GM12878 (cell line): ENCODE results near the gene RBM15. TPM values are rescaled to one million over a fixed set of nuclear protein-coding genes. Genes with fewer than 3 reads are reported as not detected.

Experiments used
- ATAC-seq: fragments of 200-7000 bp; cut with Tn5 transposase; 3 replicates; pipeline ENCODE4 v1.9.1; 2020; ENCODE audit warnings: mild to moderate bottlenecking, moderate library complexity
- BruUV-seq: library from RNA; stranded (reverse); fragments of 400-500 nt; replicated peaks from 2 replicates; lab custom pipeline; 2021; lab: Mats Ljungman, UMichigan
- CTCF ChIA-PET: fragments of 300-600 bp; sonication (Branson Sonifier 250); formaldehyde crosslinking; extraction: SDS; loops from one replicate; lab custom pipeline; 2021; ENCODE audit warnings: inconsistent platforms; lab: Yijun Ruan, JAX
- POLR2A ChIA-PET: fragments of 350-600 bp; formaldehyde crosslinking; extraction: SDS; loops from one replicate; lab custom pipeline; 2021; ENCODE audit warnings: inconsistent platforms; lab: Charles Lee
- RAD21 ChIA-PET: fragments of 300-600 bp; sonication (Branson Sonifier 250); formaldehyde crosslinking; loops from one replicate; lab custom pipeline; 2023; ENCODE audit warnings: antibody characterized with exemption; ENCODE audit not compliant: unreplicated experiment; lab: Charles Lee
- SMC1A ChIA-PET: fragments of 300-600 bp; sonication (Branson Sonifier 250); formaldehyde crosslinking; loops from one replicate; lab custom pipeline; 2023; ENCODE audit not compliant: unreplicated experiment, uncharacterized antibody; lab: Charles Lee
- DNase-seq: peaks from one replicate; pipeline ENCODE4 v3.0.0-alpha.2; 2011; ENCODE audit warnings: low read depth, low spot score
- FAIRE-seq: peaks from 3 replicates; lab custom pipeline; 2011; peaks lifted over from hg19 to GRCh38; lab: Jason Lieb, UNC
- H2AFZ ChIP-seq: 2 replicates; pipeline ENCODE4 v1.6.0; 2011; ENCODE audit warnings: low read depth, low read length, control low read depth; ENCODE audit not compliant: control insufficient read depth
- H3K27ac ChIP-seq: 2 replicates; pipeline ENCODE4 v1.5.1; 2011; ENCODE audit warnings: control low read depth; ENCODE audit not compliant: control insufficient read depth, insufficient read depth
- H3K27me3 ChIP-seq, 2 experiments: replicated peaks in 1 of 2; 2 replicates each; pipeline versions ENCODE4 v1.6.0 to v1.6.1; 2011; ENCODE audit warnings: low read length in 1 of 2; ENCODE audit not compliant: control insufficient read depth in 2 of 2, insufficient read depth in 2 of 2
- H3K36me3 ChIP-seq, 2 experiments: 2 replicates each; pipeline ENCODE4 v1.5.1; 2011; ENCODE audit warnings: low read length in 1 of 2; ENCODE audit not compliant: control insufficient read depth in 2 of 2, insufficient read depth in 2 of 2
- H3K4me1 ChIP-seq: 2 replicates; pipeline ENCODE4 v1.6.1; 2011; ENCODE audit warnings: mild to moderate bottlenecking, low read length, moderate library complexity, mixed read lengths; ENCODE audit not compliant: control insufficient read depth, insufficient read depth
- H3K4me2 ChIP-seq: 2 replicates; pipeline ENCODE4 v1.6.0; 2011; ENCODE audit warnings: control low read depth; ENCODE audit not compliant: control insufficient read depth, insufficient read depth
- H3K4me3 ChIP-seq: fragments of 200-600 bp; sonication (generic); 2 replicates; pipeline ENCODE4 v1.5.1; 2016
- H3K79me2 ChIP-seq: 2 replicates; pipeline ENCODE4 v1.6.0; 2011; ENCODE audit warnings: low read length; ENCODE audit not compliant: control insufficient read depth, insufficient read depth
- H3K9ac ChIP-seq: 2 replicates; pipeline ENCODE4 v1.8.0; 2011; ENCODE audit warnings: low read length, control low read depth, mixed read lengths; ENCODE audit not compliant: control insufficient read depth, insufficient read depth
- H3K9me3 ChIP-seq: replicated peaks from 3 replicates; pipeline ENCODE4 v1.5.1; 2011; ENCODE audit warnings: mild to moderate bottlenecking, low read length; ENCODE audit not compliant: control insufficient read depth, insufficient read depth
- H4K20me1 ChIP-seq: 2 replicates; pipeline ENCODE4 v1.6.0; 2011; ENCODE audit not compliant: control insufficient read depth, insufficient read depth
- BHLHE40 ChIP-seq, 2 experiments: fragments of 450-650 bp in 1 of 2; IDR thresholded peaks; 2 replicates each; pipeline ENCODE4 v1.6.1; 2011 to 2017; ENCODE audit warnings: low read depth in 2 of 2, borderline replicate concordance in 1 of 2, improper control_type of control experiment in 1 of 2, low read length in 1 of 2, mild to moderate bottlenecking in 1 of 2
- CREB1 ChIP-seq: IDR thresholded peaks from 2 replicates; pipeline ENCODE4 v1.6.1; 2012; ENCODE audit warnings: low read depth, mild to moderate bottlenecking, inconsistent platforms
- E4F1 ChIP-seq: fragments of 450-650 bp; IDR thresholded peaks from 2 replicates; pipeline ENCODE4 v1.6.1; 2018; ENCODE audit warnings: borderline replicate concordance, mild to moderate bottlenecking; ENCODE audit not compliant: partially characterized antibody
- GATAD2B ChIP-seq: fragments of 450-650 bp; conservative IDR thresholded peaks from 2 replicates; pipeline ENCODE4 v1.6.1; 2017; ENCODE audit warnings: low read depth, mild to moderate bottlenecking, moderate library complexity
- KDM1A ChIP-seq: fragments of 200-600 bp; sonication (generic); IDR thresholded peaks from 2 replicates; pipeline ENCODE4 v1.6.1; 2016; ENCODE audit warnings: borderline replicate concordance
- MEF2A ChIP-seq: IDR thresholded peaks from 2 replicates; pipeline ENCODE4 v1.6.1; 2011; ENCODE audit warnings: low read depth, mild to moderate bottlenecking, low read length, moderate library complexity; ENCODE audit not compliant: insufficient read depth
- NBN ChIP-seq: fragments of 450-650 bp; IDR thresholded peaks from 2 replicates; pipeline ENCODE4 v1.6.1; 2016
- NFIC ChIP-seq: IDR thresholded peaks from 2 replicates; pipeline ENCODE4 v1.6.1; 2012; ENCODE audit warnings: low read depth, mild to moderate bottlenecking, inconsistent platforms, low read length, moderate library complexity
- NKRF ChIP-seq: fragments of 450-650 bp; conservative IDR thresholded peaks from 2 replicates; pipeline ENCODE4 v1.6.1; 2017; ENCODE audit warnings: mild to moderate bottlenecking, moderate library complexity
- NRF1 ChIP-seq: conservative IDR thresholded peaks from 2 replicates; pipeline ENCODE4 v1.6.1; 2011; ENCODE audit warnings: mild to moderate bottlenecking, low read depth, low read length, improper control_type of control experiment
- PKNOX1 ChIP-seq: fragments of 450-650 bp; IDR thresholded peaks from 2 replicates; pipeline ENCODE4 v1.6.1; 2016; ENCODE audit warnings: mild to moderate bottlenecking
- SREBF1 ChIP-seq: IDR thresholded peaks from 2 replicates; pipeline ENCODE4 v1.6.1; 2012; ENCODE audit warnings: mild to moderate bottlenecking, low read length
- ZBTB11 ChIP-seq: fragments of 450-650 bp; formaldehyde crosslinking; IDR thresholded peaks from 2 replicates; pipeline ENCODE4 v1.5.0; 2022; ENCODE audit warnings: mild to moderate bottlenecking, missing genetic modification characterization
- WGBS: methylation state at CpG from one replicate; pipeline ENCODE4 v1.1.6; 2016; ENCODE audit warnings: low lambda C conversion rate; ENCODE audit not compliant: insufficient replicate concordance, insufficient coverage; ENCODE audit errors: missing lambda C conversion rate; 5-methylcytosine and 5-hydroxymethylcytosine counted together
- in situ Hi-C: fragments of 300-500 bp; cut with MboI; formaldehyde crosslinking; loops from 9 replicates; pipeline ENCODE4 v1.14.3; 2018; ENCODE audit warnings: mixed read lengths
- intact Hi-C: fragments of 100-400 bp; cut with micrococcal nuclease; formaldehyde crosslinking; loops from one replicate; pipeline ENCODE4 v1.14.2; 2022; ENCODE audit not compliant: unreplicated experiment
- polyA plus RNA-seq, 11 experiments: library from polyadenylated mRNA; depleted of rRNA in 4 of 11; unstranded in 6 of 11; stranded (reverse) in 5 of 11; fragments of >200 nt; fragmentation: Nextera tagmentation in 4 of 11; fragmentation: Illumina TruSeq in 1 of 11; extraction: Ambion mirVana in 4 of 11; extraction: Trizol in 1 of 11; gene quantifications; 1 replicate in 1 of 11; 2 replicates in 10 of 11; pipeline versions ENCODE4 v1.2.1 to v1.2.3, GENCODE V29; 2011 to 2016; ENCODE audit warnings: inconsistent platforms in 2 of 11, missing spikeins in 2 of 11, low read depth in 1 of 11
- total RNA-seq, 4 experiments: library from RNA; depleted of rRNA in 3 of 4; stranded (reverse); fragments of >200 nt in 3 of 4; fragmentation: Illumina TruSeq in 1 of 4; extraction: Trizol in 1 of 4; gene quantifications; 2 replicates each; pipeline versions ENCODE4 v1.2.1 to v1.2.3, GENCODE V29; 2013 to 2021
- TF ChIP-seq, protein P1 (sequence below): fragments of 450-650 bp; IDR thresholded peaks from 2 replicates; pipeline ENCODE4 v1.6.1; 2014; ENCODE audit warnings: mild to moderate bottlenecking

Gene RBM15
- total and polyA plus RNA-seq, 10 of the 15 experiments (the other 5 are each of a cell fraction or from before 2014, with no cell fraction given): 3.1 to 63.2 (median 26.7) TPM

- Histone ChIP-seq H2AFZ (no peak overlapping the region), H3K9ac (no peak overlapping the region), H4K20me1 (no peaks in the 10 kb centered on the region), H3K4me2 (no peak overlapping the region), H3K27me3 (no peaks in the 10 kb centered on the region; a peak in 1 of 4 replicates), H3K36me3 (no peaks in the 10 kb centered on the region), H3K79me2 (no peaks in the 10 kb centered on the region), H3K4me1 (no peaks in the 10 kb centered on the region), H3K4me3 (no peak overlapping the region), H3K9me3 (no peaks in the 10 kb centered on the region), H3K27ac (no peak overlapping the region)
- SMC1A ChIA-PET: interaction anchor here (1.3 to 22.8 kb wide), 2 partner anchors 10 to 99 kb away, joined by 3 to 524 read pairs; partner anchors contain the start of gene KCNC4
- POLR2A ChIA-PET: no interaction called here
- no peak for DNase-seq
- no TSS peak for BruUV-seq
- in situ Hi-C loops (loop anchor here (5.0 kb wide), 1 partner anchor 106 kb away; no protein-coding TSS in a partner anchor), intact Hi-C loops (no loop called here)
- no peak for FAIRE-seq
- ATAC-seq: no peak
- 42% methylated on average over 3 of the region's 3 CpGs for WGBS
- CTCF ChIA-PET: interaction anchor here (1.6 to 17.1 kb wide), 2 partner anchors 10 to 100 kb away, joined by 5 to 753 read pairs; partner anchors contain the start of gene KCNC4
- RAD21 ChIA-PET: interaction anchor here (0.9 to 13.1 kb wide), 3 partner anchors 96 to 152 kb away, joined by 3 to 319 read pairs (median 3); partner anchors contain the start of gene KCNC4
- TF ChIP-seq PKNOX1: no peak
- TF ChIP-seq, protein P1, sequence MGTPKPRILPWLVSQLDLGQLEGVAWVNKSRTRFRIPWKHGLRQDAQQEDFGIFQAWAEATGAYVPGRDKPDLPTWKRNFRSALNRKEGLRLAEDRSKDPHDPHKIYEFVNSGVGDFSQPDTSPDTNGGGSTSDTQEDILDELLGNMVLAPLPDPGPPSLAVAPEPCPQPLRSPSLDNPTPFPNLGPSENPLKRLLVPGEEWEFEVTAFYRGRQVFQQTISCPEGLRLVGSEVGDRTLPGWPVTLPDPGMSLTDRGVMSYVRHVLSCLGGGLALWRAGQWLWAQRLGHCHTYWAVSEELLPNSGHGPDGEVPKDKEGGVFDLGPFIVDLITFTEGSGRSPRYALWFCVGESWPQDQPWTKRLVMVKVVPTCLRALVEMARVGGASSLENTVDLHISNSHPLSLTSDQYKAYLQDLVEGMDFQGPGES: no peak
- no peak for TF ChIP-seq NFIC
- TF ChIP-seq CREB1: no peak
- no peak for TF ChIP-seq GATAD2B
- TF ChIP-seq NBN: no peak
- TF ChIP-seq NRF1: no peak
- TF ChIP-seq KDM1A: no peak
- no peak for TF ChIP-seq E4F1
- no peak for TF ChIP-seq MEF2A
- no peak for TF ChIP-seq NKRF
- no peak for TF ChIP-seq BHLHE40 (IDR thresholded peaks at IDR 0.05; ENCODE audit: borderline replicate concordance in 1 of 2, low read depth in 2 of 2, low read length in 1 of 2)
- TF ChIP-seq SREBF1: no peak
- TF ChIP-seq ZBTB11 (CRISPR knock-in tag): no peak
Measured at GRCh38 chr1:110308247-110308646, 30.9 kb upstream of the RBM15 start.
